NCI-H2227 (cell line): ENCODE measurements around the gene USP30.
"Not testable (repeated sequence)": the region's sequence is repeated elsewhere in the genome, so short reads cannot be mapped to it uniquely, and the experiment has no call there.

Experiments
- DNase-seq: peaks from one replicate; lab custom pipeline; 2025; ENCODE audit not compliant: unreplicated experiment; lab: John Stamatoyannopoulos, UW

The USP30 gene

GRCh38 chr12:109049794-109050193 is 2.6 kb upstream of the USP30 start:
- not testable (repeated sequence) for DNase-seq

GRCh38 chr12:109052097-109052413 is 321 bp upstream of the USP30 start:
- DNase-seq: no peak

GRCh38 chr12:109053382-109054123 is 1.2 kb downstream of the USP30 start:
- DNase-seq: no peak

- DNase-seq: not testable (repeated sequence)
Measured at GRCh38 chr12:109054124-109054513, 1.7 kb downstream of the USP30 start.

- DNase-seq: no peak
Measured at GRCh38 chr12:109054520-109054919, 2.1 kb downstream of the USP30 start.

GRCh38 chr12:109056891-109057290 is 4.5 kb downstream of the USP30 start:
- no peak for DNase-seq

- DNase-seq: no peak
Measured at GRCh38 chr12:109057376-109057775, 5.0 kb downstream of the USP30 start.

- DNase-seq: no peak
Measured at GRCh38 chr12:109058773-109059172, 6.4 kb downstream of the USP30 start.

- no peak for DNase-seq
Measured at GRCh38 chr12:109064143-109064542, 11.8 kb downstream of the USP30 start.

- DNase-seq: no peak
Measured at GRCh38 chr12:109065154-109065852, 12.9 kb downstream of the USP30 start.

GRCh38 chr12:109065853-109066193 is 13.4 kb downstream of the USP30 start:
- no peak for DNase-seq

- DNase-seq: peak; percentile 53
Measured at GRCh38 chr12:109069307-109070271, 17.2 kb downstream of the USP30 start.

- DNase-seq: no peak
Measured at GRCh38 chr12:109074866-109075265, 22.5 kb downstream of the USP30 start.

GRCh38 chr12:109082751-109083150 is 30.4 kb downstream of the USP30 start:
- DNase-seq: no peak

GRCh38 chr12:109084425-109084824 is 32.0 kb downstream of the USP30 start:
- no peak for DNase-seq

GRCh38 chr12:109085590-109085989 is 33.2 kb downstream of the USP30 start:
- no peak for DNase-seq

GRCh38 chr12:109087250-109087649 is 34.9 kb downstream of the USP30 start:
- DNase-seq: no peak

GRCh38 chr12:109088818-109089217 is 36.4 kb downstream of the USP30 start:
- no peak for DNase-seq

GRCh38 chr12:109089683-109090082 is 37.3 kb downstream of the USP30 start:
- DNase-seq: no peak

- DNase-seq: no peak
Measured at GRCh38 chr12:109092497-109093021, 40.2 kb downstream of the USP30 start.
